Measurements from ENCODE around the gene PDE4D. TPM values are rescaled to one million over a fixed set of nuclear protein-coding genes. Genes with fewer than 3 reads are reported as not detected.

Gene PDE4D
- total and polyA plus RNA-seq, 2 of the 4 experiments (the other 2 are of a cell fraction) = 1.4 to 7.9 TPM

- Histone ChIP-seq H4K91ac (ENCODE audit: insufficient read depth, low read depth, low read length) (no peak overlapping the region), H2BK20ac (ENCODE audit: low read depth, low read length) (no peak overlapping the region), H3K27me3 (ENCODE audit: control insufficient read depth, insufficient read depth, low read length) (peaks cover 2% of the 10 kb centered on the region), H3K4me3 (ENCODE audit: insufficient read depth, low read depth, low read length) (no peak overlapping the region), H3K4me2 (ENCODE audit: low read depth, low read length) (no peak overlapping the region), H2BK120ac (ENCODE audit: low read depth, low read length) (no peak overlapping the region), H4K8ac (ENCODE audit: low read depth in 2 of 2, low read length in 2 of 2) (no peak overlapping the region), H2AFZ (replicated peaks; ENCODE audit: low read length, poor library complexity) (no peak overlapping the region), H4K5ac (ENCODE audit: low read depth, low read length) (no peak overlapping the region), H3K23ac (ENCODE audit: low read depth, low read length) (no peak overlapping the region), H2BK15ac (ENCODE audit: low read depth, low read length) (no peak overlapping the region), H3K4me1 (ENCODE audit: control insufficient read depth, insufficient read depth, low read length) (no peaks in the 10 kb centered on the region), H4K20me1 (ENCODE audit: insufficient read depth, low read length) (no peaks in the 10 kb centered on the region), H2AK5ac (ENCODE audit: low read depth, low read length) (no peak overlapping the region), H3K36me3 (ENCODE audit: control insufficient read depth, insufficient read depth, low read length) (no peaks in the 10 kb centered on the region), H3K9me1 (ENCODE audit: insufficient read depth, low read length) (no peaks in the 10 kb centered on the region), H2AK9ac (replicated peaks; ENCODE audit: low read depth, low read length, poor library complexity) (no peak overlapping the region), H3K9ac (ENCODE audit: low read depth, low read length) (no peak overlapping the region), H3K56ac (ENCODE audit: extremely low read depth, insufficient read depth, low read length) (no peak overlapping the region), H3K79me1 (ENCODE audit: low read depth in 1 of 2, low read length in 2 of 2) (no peaks in the 10 kb centered on the region), H3K14ac (replicated peaks; ENCODE audit: low read depth, low read length) (no peak overlapping the region), H3K18ac (ENCODE audit: low read depth, low read length) (no peak overlapping the region), H2BK5ac (ENCODE audit: low read depth, low read length, poor library complexity, severe bottlenecking) (no peak overlapping the region), H3K27ac (ENCODE audit: insufficient read depth, low read length) (no peak overlapping the region), H3K9me3 (ENCODE audit: control insufficient read depth, insufficient read depth, low read length) (no peaks in the 10 kb centered on the region), H3K4ac (ENCODE audit: low read depth, low read length) (no peak overlapping the region)
- 82% methylated on average over 2 of the region's 7 CpGs; no CpG with 5 or more reads in 1 of the 2 experiments for WGBS, 2 experiments (ENCODE audit: extremely low coverage in 2 of 2, insufficient read length in 1 of 2)
- POLR2A ChIA-PET (ENCODE audit: unreplicated experiment) = no interaction called here
- DNase-seq (no peak), ATAC-seq (ENCODE audit: low read depth) (no peak)
- in situ Hi-C loops (cut with MboI; ENCODE audit: low sequenced_read_pairs) (no loop called here), intact Hi-C loops (cut with micrococcal nuclease) (no loop called here), dilution Hi-C loops (cut with HindIII; ENCODE audit: low sequenced_read_pairs, unreplicated experiment) (no loop called here)
- CTCF ChIA-PET = no interaction called here
- no TSS peak for BruUV-seq (replicated peaks)
- TF ChIP-seq SMC3 (IDR thresholded peaks at IDR 0.05; ENCODE audit: low read depth, low read length) (no peak), USF2 (IDR thresholded peaks at IDR 0.05; ENCODE audit: low read depth, low read length) (no peak), RAD21 (IDR thresholded peaks at IDR 0.05; ENCODE audit: low read length) (no peak), FOS (IDR thresholded peaks at IDR 0.05; ENCODE audit: low read depth, low read length) (no peak), CEBPB (IDR thresholded peaks at IDR 0.05; ENCODE audit: low read depth, low read length) (no peak), RFX5 (IDR thresholded peaks at IDR 0.05; ENCODE audit: low read depth, low read length) (no peak)
Observed at GRCh38 chr5:59231221-59231931, 662.1 kb downstream of the PDE4D start.

All from IMR-90 (cell line).